GM18867 (cell line): Measurements from ENCODE around the gene TACC2.

Experiments used
- ATAC-seq: cut with Tn5 transposase; IDR thresholded peaks from one replicate; pipeline ENCODE4 v1.9.1; 2021; ENCODE audit warnings: mild to moderate bottlenecking, moderate library complexity; ENCODE audit not compliant: unreplicated experiment

TACC2 gene

DNA sequence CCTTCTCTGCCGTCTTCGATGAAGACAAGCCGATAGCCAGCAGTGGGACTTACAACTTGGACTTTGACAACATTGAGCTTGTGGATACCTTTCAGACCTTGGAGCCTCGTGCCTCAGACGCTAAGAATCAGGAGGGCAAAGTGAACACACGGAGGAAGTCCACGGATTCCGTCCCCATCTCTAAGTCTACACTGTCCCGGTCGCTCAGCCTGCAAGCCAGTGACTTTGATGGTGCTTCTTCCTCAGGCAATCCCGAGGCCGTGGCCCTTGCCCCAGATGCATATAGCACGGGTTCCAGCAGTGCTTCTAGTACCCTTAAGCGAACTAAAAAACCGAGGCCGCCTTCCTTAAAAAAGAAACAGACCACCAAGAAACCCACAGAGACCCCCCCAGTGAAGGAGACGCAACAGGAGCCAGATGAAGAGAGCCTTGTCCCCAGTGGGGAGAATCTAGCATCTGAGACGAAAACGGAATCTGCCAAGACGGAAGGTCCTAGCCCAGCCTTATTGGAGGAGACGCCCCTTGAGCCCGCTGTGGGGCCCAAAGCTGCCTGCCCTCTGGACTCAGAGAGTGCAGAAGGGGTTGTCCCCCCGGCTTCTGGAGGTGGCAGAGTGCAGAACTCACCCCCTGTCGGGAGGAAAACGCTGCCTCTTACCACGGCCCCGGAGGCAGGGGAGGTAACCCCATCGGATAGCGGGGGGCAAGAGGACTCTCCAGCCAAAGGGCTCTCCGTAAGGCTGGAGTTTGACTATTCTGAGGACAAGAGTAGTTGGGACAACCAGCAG, 221.7 kb downstream of the TACC2 start:
- ATAC-seq = no peak

DNA sequence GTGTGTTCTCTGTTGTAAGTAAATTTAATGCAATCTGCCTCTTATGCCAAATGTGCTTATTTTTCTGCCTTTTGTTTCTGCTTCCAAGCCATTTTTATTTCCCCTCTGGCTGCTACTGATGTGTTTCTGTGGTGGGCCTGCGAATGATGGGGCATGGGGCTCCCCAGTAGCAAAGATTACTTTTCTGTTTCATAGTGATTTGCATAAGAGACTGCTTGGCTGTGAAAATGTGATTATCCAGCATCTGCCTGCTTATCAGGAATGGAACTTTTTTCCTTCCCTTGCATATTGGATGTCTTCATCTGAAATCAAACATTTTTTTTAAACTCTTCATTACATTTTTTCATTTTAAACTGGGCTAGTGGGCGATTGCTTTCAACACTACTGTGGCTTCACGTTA, 224.4 kb downstream of the TACC2 start:
- no peak for ATAC-seq

DNA sequence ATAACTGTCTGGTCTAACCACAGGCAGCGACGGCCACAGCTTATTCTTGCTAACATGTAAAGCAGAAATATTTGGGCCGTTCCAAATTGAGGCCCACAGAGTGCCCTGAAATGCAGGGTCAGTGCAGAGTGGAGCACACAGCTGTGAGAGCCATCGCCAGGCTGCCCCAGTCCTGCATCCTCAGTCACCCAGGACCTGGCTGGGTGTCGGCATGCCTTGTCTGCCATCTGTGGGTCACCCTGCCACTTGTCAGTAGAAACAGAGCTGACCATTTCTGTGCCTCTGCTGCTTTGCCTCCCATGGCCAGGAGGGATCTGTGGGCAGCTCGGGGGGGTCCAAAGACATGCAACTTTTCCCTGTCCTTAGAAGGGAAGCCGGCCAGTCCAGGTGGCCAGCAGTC, 224.8 kb downstream of the TACC2 start:
- ATAC-seq = no peak

DNA sequence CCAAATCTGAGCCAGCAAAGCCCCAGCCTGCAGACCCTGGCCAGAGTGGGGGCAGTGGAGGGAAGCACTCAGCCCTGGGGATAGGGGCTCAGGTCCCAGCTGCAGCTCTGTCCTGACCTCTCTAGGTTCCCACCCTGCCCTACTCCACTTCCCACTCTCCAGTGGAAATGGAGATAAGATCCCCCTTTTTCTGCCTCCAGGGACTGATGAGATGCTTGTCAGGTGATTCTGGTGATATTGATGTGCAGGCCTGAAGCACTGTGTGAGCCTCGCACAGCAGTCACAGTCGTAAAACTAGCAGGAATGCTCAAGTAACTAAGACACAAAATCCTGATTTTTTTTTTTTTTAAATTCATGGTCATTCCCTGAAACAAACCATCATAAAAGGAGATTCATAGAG, 227.1 kb downstream of the TACC2 start:
- no peak for ATAC-seq

DNA sequence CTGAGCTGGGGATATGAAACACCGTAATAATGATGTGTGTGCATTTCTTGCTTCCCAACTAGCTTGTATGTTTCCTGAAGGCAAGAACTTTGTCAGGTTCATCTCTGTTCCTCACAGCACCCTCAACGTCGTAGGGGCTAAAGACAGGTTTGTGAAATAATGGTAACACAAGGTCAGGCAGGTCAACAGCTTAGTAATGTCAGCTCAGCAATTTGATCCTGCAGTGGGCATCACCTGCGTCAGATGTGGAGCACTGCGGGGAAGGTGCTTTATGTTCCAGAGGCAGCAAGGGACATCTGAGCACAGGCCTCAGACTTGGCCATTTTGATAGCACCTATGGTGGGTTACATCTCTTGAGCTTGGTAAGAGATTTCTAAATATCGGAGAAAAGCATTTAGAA, 230.4 kb downstream of the TACC2 start:
- ATAC-seq = no peak

DNA sequence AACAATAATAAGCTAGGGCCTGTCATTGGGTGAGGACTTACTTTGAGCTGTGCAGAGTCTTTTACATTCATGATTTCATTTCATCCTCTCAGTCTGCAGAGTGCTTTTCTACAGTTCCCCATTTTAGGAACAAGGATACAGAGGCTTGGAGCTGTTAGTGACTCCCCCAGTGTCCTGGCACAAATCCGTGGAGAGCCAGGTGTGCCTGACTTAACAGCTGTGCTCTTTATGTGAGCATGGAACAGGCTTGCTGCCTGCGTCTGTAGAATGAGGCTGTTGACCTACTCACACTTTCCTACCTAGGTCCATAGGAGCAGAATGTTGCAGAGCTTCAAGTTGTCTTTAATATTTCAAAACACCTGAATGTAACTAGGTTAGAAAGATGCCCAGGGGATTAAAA, 231.8 kb downstream of the TACC2 start:
- no peak for ATAC-seq

DNA sequence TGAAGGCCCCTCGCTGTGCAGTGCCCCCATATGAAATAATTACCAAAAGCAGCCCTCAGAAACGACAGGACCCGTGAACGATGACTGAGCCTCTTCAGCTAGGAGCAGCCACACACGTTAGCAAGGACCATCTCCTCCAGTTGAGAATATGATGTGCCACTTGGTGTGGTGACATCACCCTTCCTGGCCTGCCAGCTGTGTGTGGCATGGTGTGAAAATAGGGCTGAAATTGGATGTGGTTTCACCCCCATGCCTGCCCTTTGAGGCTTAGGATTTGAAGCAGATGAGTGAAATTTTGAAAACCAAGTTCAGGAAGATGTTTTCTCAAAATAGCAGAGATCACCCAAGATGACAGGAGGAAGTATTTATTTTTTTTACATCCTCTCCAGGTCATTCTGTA, 233.0 kb downstream of the TACC2 start:
- no peak for ATAC-seq

DNA sequence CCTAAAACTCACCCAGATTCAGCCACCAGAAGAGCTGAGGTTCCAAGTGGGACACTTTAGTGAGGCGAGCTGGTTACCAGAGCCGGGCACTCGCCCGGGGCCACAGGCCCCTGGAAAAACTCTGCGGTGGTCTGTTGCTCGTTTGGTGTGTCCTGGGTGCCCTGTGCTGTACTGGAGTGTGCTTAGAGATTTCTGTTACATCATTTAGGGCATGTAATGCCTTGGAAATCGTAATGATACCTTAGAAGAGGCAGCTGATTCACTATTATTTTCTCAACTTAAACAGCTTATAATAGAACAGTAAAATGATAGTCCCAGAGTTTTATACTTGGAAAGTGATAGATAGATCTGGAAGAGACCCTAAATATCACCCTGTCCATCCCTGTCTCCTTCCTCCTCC, 233.7 kb downstream of the TACC2 start:
- ATAC-seq = no peak

DNA sequence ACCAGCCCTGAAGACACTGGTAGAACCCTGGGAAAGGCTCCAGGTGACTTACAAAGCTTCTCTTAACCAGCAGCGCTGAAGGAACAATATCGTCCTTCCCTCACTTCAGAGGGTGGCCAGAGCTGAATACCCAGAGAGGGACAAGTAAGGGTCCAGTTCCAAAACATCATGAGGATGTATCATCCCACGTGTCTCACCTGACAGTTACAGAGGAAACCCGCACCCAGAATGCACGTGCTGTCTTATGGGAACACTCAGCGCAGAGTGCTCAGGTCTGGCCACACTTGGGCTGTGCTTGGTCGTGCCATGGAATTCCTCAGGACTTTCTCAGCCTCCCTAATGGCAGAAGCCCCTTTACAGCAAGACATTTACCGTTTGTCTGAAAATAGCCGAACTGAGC, 235.2 kb downstream of the TACC2 start:
- ATAC-seq = no peak

DNA sequence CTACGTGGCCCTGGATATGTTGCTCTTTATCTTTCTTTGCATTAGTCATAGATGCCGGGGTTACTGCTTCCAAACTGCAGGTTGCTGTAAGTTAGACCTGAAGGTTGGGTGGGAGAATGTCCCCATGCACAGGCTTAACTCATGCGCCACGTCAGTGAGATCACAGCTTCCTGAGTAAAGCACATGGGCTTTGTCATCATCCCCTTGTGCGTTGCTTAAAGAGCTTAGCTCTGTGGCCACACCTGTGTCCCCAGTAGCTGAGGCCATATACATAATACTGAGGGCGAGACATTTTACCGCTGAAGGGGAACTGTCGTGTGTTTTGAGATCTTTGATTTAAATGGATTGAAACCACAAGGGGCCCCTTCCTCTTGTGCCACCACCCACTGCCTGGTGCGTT, 236.4 kb downstream of the TACC2 start:
- ATAC-seq = no peak

DNA sequence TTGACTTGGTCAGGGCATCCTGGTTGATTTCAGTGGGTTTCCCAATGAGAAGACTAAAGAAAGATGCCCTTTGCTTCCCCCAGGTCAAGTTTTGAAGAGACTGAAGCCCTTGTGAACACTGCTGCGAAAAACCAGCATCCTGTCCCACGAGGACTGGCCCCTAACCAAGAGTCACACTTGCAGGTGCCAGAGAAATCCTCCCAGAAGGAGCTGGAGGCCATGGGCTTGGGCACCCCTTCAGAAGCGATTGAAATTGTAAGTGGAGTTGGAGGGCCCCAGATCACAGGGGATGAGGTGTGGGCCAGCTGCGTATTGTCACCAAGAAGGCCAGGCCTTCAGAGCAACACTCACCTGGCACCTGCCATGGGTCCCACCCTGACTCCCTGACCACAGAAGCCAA, 238.8 kb downstream of the TACC2 start:
- no peak for ATAC-seq

DNA sequence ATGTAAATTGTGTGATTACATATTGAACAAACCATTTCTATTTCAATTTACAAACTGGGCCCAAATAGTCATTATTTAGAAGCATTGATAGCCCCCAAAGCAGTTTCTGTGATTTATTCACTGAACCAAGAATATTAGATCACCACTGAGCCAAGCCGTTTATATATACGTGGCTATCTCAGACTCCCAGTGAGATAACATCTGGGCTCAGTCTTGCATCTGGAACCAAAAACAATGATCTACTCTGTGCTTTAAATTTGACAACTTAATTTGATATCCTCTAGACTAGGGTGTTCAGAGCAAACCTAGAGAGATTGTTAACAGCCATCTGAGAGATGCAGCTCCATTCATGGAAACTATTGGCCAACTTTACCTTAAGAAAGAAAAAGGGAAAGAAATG, 240.7 kb downstream of the TACC2 start:
- no peak for ATAC-seq

DNA sequence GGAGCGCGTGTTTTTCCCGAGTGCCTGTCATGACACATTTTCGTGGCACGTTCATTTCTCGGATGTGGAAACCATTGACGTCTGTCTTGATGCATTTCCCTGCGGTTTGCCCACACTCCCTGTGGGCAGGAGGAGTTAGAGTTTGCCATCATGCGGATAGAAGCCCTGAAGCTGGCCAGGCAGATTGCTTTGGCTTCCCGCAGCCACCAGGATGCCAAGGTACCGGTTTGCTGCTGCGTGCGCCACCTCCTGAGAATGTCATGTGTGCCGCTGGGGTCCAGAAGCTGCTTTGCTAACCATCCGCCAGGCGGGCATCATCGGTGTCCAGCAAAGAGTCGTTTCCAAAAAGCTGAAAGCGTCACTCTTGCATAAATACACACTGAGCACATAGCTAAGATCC, 241.3 kb downstream of the TACC2 start:
- no peak for ATAC-seq

DNA sequence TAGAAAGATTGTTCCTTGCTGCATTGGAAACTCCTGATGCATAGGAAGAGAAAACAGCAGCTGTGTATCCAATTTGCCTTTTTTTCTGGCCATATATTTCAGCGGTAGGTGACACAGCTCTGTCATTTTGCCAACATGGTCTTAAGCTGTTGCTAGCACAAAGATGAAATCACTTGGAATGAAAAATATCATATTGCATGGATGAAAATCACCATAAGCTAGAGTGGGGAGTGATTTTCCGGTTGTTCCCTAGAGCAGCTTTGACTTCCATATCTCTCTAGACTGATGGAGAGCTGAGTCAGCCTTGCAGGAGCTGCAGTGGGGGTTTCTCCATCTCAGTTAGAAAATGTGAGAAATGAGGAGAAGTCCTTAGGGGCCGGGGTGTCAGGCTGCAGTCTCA, 243.8 kb downstream of the TACC2 start:
- no peak for ATAC-seq

DNA sequence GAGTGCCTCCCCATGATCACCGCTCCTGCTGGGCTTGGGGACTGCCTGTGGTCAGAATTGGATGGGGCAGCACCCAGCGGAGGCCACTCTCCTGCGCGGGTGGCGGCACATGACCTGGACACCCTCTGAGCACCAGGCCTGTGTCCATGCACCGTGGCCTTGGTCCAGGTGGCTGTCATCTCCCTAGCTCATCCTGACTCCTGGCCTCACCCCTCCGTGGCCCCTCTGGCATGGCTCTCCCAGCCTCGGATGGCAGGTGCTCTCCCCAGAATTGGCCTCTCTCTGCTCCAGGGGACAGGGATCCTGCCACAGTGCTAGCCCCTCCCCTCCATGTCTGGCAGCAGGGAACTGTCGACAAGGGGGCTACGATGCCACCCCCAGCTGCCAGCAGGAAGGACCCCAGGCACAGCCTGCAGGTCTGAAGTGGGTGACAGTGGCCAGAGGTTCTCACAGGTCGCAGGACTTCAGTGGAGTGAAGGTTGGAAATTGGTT, 244.9 kb downstream of the TACC2 start:
- ATAC-seq = no peak

DNA sequence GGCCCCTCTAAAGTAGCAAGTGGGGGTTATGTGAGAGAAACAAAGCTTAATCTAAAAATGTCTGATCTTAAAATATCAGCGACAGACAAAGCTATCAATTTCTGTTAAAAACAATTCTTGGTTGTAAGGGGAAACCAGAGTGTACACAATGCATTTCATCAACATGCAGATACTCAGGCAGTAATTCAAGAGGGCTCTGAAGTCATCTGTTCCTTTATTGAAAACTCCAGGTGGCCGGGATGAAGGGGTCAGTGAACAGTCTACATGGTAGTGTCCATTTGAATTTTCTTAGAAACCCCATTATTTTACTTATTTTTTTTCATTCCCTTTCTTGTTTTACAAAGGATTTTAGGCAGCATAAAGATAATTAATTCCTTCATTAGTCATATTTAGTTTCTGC, 245.5 kb downstream of the TACC2 start:
- ATAC-seq = no peak

DNA sequence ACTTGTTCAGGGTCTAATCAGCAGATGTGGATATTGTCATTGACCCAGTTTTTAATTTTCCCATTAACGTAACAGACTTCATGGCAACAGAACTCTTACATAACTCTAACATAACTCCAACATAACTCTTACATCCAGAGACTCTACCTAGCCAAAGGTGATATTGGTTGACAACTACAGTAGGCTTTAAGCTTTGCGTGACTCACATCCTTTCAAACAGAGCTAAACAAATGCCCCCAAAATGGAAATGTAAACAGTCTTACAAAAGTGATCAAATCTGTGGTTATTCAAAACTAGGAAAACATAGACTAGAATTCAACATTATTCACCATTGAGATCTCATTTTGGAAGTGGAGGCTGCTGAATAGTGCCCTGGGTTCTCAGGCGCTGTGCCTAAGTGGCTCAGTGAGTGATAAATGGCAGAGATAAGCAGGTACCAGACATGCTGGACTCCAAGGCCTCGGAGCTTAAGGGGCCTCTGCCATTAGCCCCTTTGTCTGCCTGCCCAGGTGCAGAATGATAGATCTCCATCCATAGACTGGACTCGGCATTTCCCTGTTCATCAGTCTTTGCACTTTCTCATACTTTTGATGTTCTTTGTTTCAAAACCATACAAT, 247.8 kb downstream of the TACC2 start:
- ATAC-seq = no peak

DNA sequence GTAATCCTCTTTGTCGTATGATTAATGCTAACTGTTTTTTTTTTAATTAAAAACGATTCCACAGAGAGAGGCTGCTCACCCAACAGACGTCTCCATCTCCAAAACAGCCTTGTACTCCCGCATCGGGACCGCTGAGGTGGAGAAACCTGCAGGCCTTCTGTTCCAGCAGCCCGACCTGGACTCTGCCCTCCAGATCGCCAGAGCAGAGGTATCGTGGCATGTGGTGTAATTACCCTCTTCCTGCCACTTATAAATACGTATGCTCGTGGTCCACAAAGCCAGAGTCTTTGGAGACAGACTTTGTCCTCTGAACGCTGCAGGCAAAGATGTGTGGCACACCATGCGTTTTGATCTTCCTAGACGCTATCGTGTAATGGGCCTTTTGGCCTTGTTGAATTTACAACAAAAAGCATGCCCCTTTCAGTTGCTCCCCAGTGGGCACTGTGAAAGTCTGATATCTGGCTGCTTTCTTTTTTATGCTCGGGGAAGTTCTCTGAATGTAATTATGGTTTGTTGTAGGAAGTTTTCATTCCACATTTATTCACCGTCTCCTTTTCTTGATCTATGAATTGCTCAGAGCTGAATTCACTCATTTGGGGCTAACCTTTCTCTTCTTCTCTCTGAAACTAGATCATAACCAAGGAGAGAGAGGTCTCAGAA, 248.5 kb downstream of the TACC2 start:
- no peak for ATAC-seq

DNA sequence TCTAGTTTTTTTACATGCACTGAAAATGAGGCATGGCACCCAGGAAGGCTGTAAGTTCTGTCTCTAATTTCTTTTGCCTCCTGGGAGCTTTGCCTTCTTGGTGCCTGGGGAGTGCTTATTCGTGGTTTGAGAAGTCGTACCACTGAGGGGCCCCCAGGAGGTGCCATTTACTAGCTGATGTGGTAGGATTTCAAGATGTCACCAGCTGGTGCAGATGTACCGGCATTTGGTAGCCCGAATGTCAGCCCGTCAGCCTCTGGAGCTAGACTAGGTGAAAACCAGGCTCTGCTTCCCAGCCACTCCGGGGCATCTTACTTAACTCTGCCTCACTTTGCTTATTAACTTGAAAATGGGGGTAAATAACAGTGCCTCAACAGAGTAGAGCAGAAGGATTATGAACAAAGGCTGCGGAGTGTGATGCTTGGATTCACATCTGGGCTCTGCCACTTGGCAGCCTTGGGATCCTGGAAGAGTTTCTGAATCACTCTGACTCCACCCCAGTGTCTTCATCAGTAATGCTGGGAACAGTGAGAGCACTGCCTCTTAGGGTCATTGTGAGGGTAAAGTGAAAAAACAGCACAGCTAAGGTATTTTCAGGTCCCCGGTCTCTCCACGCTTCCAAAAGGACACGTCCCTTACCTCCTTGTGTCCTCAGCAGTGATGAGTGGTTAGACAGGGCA, 250.8 kb downstream of the TACC2 start:
- no peak for ATAC-seq

DNA sequence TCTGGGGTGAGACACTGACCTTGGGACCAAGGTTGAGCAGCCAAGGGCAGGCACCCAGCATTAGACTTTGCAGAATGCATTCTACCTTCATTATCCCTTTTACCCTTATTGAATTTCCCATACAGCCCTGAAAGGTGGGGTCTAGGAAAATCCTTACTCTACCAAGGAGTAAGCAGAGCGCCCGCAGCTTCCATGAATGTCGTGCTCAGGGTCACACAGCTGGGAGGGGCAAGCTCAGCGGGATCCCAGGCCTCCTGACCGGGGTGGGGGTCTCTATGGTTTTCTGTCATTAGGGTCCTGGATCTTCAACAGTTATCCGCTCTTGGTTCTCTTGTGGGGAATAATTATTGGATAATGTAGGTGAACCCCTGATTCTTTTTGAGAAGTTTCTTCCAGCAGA, 251.4 kb downstream of the TACC2 start:
- no peak for ATAC-seq

DNA sequence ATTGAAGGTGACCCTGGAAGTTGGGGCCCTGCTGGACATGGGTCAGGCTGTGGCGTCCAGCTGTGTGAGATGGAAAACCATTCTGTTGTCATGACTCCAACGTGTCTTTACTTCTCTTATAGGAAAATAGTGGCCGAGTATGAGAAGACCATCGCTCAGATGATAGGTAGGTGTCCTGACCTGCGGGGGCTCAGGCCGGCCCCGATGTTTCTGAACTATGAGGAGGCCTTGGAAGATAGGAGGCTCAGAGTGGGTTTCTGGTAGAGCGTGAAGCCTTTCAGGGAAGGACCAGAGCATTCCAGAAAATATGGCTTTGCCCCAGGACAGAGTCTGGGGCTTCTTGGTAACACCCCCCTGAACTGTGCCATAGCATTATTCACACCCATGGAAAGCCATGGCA, 252.9 kb downstream of the TACC2 start:
- no peak for ATAC-seq

DNA sequence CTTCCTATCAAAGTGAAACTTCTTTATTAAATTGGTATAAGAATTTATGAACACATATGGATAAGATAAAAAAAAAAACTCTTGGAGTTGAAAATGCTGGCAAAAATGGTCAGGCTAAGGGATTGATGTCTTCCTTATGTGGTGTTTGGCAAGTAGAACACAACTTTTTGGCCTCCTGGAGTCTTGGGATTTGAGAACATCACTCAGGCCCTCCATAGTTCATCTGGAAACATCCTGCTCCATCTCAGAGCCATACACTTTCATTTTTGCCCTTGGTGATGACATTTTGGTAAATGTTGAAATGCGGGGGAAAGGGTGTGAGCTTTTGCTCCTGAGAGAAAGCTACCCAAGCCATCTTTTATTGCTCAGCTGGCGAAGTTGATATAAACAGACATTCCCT, 254.6 kb downstream of the TACC2 start:
- no peak for ATAC-seq
